Sigmoid colon (tissue), 7 donors: Measurements from ENCODE around the gene ZPR1. TPM values are rescaled to one million over a fixed set of nuclear protein-coding genes. Genes with fewer than 3 reads are reported as not detected.

Experiments
- DNase-seq: peaks from one replicate; pipeline ENCODE4 v3.0.0-alpha.2; 2019
- H3K27ac ChIP-seq, 4 donors: fragments of 200-600 bp; sonication (generic); one replicate each; pipeline ENCODE4 v1.5.1; 2016 to 2019; ENCODE audit warnings: mild to moderate bottlenecking in 1 of 4
- H3K27me3 ChIP-seq, 3 donors: fragments of 200-600 bp; sonication (generic); one replicate each; pipeline ENCODE4 v1.5.1; 2019; ENCODE audit warnings: mild to moderate bottlenecking in 1 of 3
- H3K36me3 ChIP-seq, 4 donors: fragments of 200-600 bp; sonication (generic); one replicate each; pipeline ENCODE4 v1.5.1; 2016 to 2019
- H3K4me1 ChIP-seq, 4 donors: fragments of 200-600 bp; sonication (generic); one replicate each; pipeline ENCODE4 v1.5.1; 2017 to 2019
- H3K4me3 ChIP-seq, 4 donors: fragments of 200-600 bp; sonication (generic); one replicate each; pipeline ENCODE4 v1.5.1; 2017 to 2019; ENCODE audit warnings: mild to moderate bottlenecking in 2 of 4, moderate library complexity in 1 of 4
- H3K9me3 ChIP-seq, 4 donors: fragments of 200-600 bp in 3 of 4; sonication (generic) in 3 of 4; one replicate each; pipeline versions ENCODE4 v1.5.1 to v1.6.1; 2013 to 2019
- CTCF ChIP-seq, 4 experiments: fragments of 450-650 bp in 3 of 4; fragments of 200-600 bp in 1 of 4; IDR thresholded peaks; one replicate each; pipeline ENCODE4 v1.5.1; 2016 to 2019; ENCODE audit warnings: antibody characterized with exemption in 4 of 4, mild to moderate bottlenecking in 3 of 4, moderate library complexity in 2 of 4
- EP300 ChIP-seq, 4 donors: sonication (generic); formaldehyde crosslinking; IDR thresholded peaks; one replicate each; pipeline ENCODE4 v1.6.1; 2017; ENCODE audit warnings: antibody characterized with exemption in 4 of 4
- POLR2A ChIP-seq, 2 donors: fragments of 450-650 bp; IDR thresholded peaks; one replicate each; pipeline ENCODE4 v1.6.1; 2016; ENCODE audit warnings: antibody characterized with exemption in 2 of 2, mild to moderate bottlenecking in 2 of 2, moderate library complexity in 2 of 2
- POLR2AphosphoS5 ChIP-seq, 4 donors: sonication (generic); formaldehyde crosslinking; IDR thresholded peaks; one replicate each; pipeline ENCODE4 v1.6.1; 2017; ENCODE audit warnings: antibody characterized with exemption in 4 of 4
- WGBS, 2 donors: extraction: QIAGEN DNeasy Blood & Tissue Kit; methylation state at CpG; one replicate each; pipeline ENCODE4 v1.1.7; 2013; 5-methylcytosine and 5-hydroxymethylcytosine counted together
- intact Hi-C: fragments of 100-400 bp; cut with DNase I; formaldehyde crosslinking; loops from one replicate; pipeline ENCODE4 v1.15.1; 2023
- polyA plus RNA-seq, 3 donors: library from polyadenylated mRNA; stranded (reverse); fragments of 200-250 nt; gene quantifications; one replicate each; pipeline ENCODE4 v1.2.3, GENCODE V29; 2013
- total RNA-seq, 4 donors: library from RNA; depleted of rRNA; stranded (reverse); fragments of >200 nt; gene quantifications; one replicate each; pipeline ENCODE4 v1.1.0, GENCODE V29; 2016
- donor health status: healthy with polysubstance abuse.
- donor health status: Bipolar disorder and iron deficiency.
- donor health status: healthy.

Gene ZPR1
- total and polyA plus RNA-seq, 7 donors = 14.7 to 28.6 (median 17.3) TPM

DNA sequence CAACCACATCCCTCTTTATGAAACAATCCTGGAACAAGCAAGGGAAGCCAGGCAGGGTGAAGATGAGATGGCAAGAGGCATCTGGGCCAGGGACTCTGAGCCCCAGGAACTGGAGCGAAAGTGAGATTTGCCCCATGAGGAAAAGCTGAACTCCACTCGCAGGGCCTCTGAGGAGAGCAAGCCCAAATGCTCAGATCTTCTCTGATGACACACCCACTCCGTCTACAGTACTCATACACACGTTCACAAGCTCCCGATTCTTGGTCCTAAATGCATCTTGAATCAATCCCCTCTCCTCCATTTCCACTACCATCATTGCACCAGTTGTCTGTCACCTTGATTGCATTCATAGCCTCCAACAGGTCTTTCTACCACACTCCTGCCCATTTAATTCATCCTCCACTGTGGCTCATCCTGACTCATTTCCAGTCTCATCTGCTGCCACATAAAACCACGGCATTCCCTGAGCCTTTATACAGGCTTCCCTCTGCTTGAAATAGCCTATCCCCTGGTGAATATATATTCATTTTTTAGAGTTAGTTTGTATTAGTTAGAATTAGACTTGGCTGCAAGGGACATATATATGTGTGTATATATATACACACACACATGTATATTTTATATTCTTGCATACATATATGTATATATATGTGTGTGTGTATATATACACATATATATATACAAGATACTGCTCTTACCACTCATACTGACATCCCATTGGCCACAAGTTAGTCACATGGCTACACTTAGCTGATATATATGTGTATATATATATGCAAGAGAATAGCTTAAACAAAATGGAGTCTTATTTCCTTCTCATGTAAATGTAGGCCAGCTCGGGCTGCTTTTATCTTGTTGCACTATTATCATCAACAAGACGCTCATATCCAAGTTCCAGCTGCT is 5.3 kb upstream of the ZPR1 start:
- no peak overlapping the region for H3K27ac ChIP-seq
- no peak overlapping the region for H3K4me3 ChIP-seq
- H3K4me1 ChIP-seq = peaks cover 0 to 15% (median 8%) of the 10 kb centered on the region in 4 donors
- H3K27me3 ChIP-seq = no peaks in the 10 kb centered on the region
- 77 to 88% methylated on average over 8 of the region's 8 CpGs for WGBS, 2 donors
- H3K36me3 ChIP-seq = no peaks in the 10 kb centered on the region
- H3K9me3 ChIP-seq = no peaks in the 10 kb centered on the region
- DNase-seq = no peak
- intact Hi-C loops = no loop called here
- TF ChIP-seq CTCF (IDR thresholded peaks at IDR 0.05) (no peak), POLR2A (IDR thresholded peaks at IDR 0.05) (no peak), POLR2AphosphoS5 (IDR thresholded peaks at IDR 0.05) (no peak), EP300 (IDR thresholded peaks at IDR 0.05) (no peak)

- intact Hi-C loops = no loop called here
- 69 to 83% methylated on average over 8 of the region's 8 CpGs for WGBS, 2 donors
- no peaks in the 10 kb centered on the region for H3K36me3 ChIP-seq
- DNase-seq = no peak
- no peak overlapping the region for H3K4me3 ChIP-seq
- no peaks in the 10 kb centered on the region for H3K9me3 ChIP-seq
- no peak overlapping the region for H3K27ac ChIP-seq
- peaks cover 0 to 17% (median 8%) of the 10 kb centered on the region in 4 donors for H3K4me1 ChIP-seq
- no peaks in the 10 kb centered on the region for H3K27me3 ChIP-seq
- no peak for TF ChIP-seq CTCF (IDR thresholded peaks at IDR 0.05)
- TF ChIP-seq POLR2AphosphoS5 (IDR thresholded peaks at IDR 0.05) = no peak
- no peak for TF ChIP-seq EP300 (IDR thresholded peaks at IDR 0.05)
- TF ChIP-seq POLR2A (IDR thresholded peaks at IDR 0.05) = no peak
These were observed 4.5 kb upstream of the ZPR1 start for GRCh38 chr11:116792144-116792868.

GRCh38 chr11:116791813-116792143 is 4.0 kb upstream of the ZPR1 start, which contains the start of gene APOA5:
APOA5 (minus strand) TSS chr11:116791879; CDS start chr11:116791860, 19 bp downstream.
- WGBS, 2 donors = 84 to 94% methylated on average over 7 of the region's 7 CpGs
- no peak for TF ChIP-seq EP300 (IDR thresholded peaks at IDR 0.05)
- Histone ChIP-seq H3K9me3 (no peaks in the 10 kb centered on the region), H3K36me3 (no peaks in the 10 kb centered on the region), H3K27me3 (no peaks in the 10 kb centered on the region), H3K4me1 (peaks cover 0 to 22% (median 13%) of the 10 kb centered on the region in 4 donors), H3K27ac (no peak within 1 kb of the TSS), H3K4me3 (peak within 1 kb of the TSS in 2 of 4 donors; percentile 10 to 24)
- intact Hi-C loops = no loop called here
- no peak for DNase-seq

GRCh38 chr11:116791002-116791812 is 3.4 kb upstream of the ZPR1 start:
- Histone ChIP-seq H3K36me3 (peaks cover 0 to 4% (median 0%) of the 10 kb centered on the region in 4 donors), H3K4me1 (peaks cover 0 to 28% (median 18%) of the 10 kb centered on the region in 4 donors), H3K4me3 (peak overlapping the region in 2 of 4 donors; percentile 10 to 24), H3K27ac (no peak overlapping the region), H3K9me3 (no peaks in the 10 kb centered on the region), H3K27me3 (no peaks in the 10 kb centered on the region)
- DNase-seq = peak; percentile 88
- 27 to 32% methylated on average over 31 of the region's 31 CpGs for WGBS, 2 donors
- intact Hi-C loops = no loop called here
- TF ChIP-seq CTCF (IDR thresholded peaks at IDR 0.05) (peak; percentile 71 to 93 (median 83)), POLR2AphosphoS5 (IDR thresholded peaks at IDR 0.05) (no peak), EP300 (IDR thresholded peaks at IDR 0.05) (no peak)
